Measurements from ENCODE around the gene CHAT.

Gene CHAT

GRCh38 chr10:49612513-49613164 is 1.2 kb upstream of the CHAT start:
- no peak for DNase-seq (ENCODE audit: low spot score)

DNA sequence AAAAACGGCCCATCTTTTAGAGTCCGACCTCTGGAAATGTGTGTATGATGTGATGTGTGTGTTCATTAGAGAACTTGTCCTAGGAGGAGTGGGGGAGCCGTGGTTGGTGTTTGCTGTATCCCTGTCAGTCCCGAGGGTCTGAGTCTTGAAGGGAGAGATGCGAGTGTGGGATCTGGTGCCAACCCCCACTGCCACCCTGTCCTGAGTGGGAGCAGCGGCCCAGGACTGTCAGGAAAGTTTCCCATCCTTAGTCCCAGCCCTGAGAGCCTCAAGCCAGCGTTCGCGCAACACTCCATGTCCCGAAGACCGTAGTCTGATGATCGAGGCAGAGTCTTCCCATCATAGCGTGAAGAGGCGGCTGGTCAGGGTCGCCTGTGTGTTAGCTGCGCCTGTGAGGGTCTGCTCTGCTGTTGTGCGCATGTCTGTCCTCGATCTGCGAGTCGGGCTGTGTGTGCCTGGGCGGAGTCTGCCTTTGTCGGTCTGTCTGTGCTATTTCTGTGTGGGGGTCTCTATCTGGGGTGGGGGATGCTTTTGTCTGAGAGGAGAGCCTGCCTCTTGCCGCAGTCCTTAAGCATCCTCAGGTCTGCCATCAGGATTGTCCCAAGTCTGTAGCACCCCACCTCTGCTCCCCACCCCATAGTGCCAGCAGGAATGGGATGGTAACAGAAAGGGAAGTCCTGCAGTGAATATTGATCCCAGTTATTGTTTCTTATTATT is 514 bp upstream of the CHAT start:
- no peak for DNase-seq (ENCODE audit: low spot score)

DNA sequence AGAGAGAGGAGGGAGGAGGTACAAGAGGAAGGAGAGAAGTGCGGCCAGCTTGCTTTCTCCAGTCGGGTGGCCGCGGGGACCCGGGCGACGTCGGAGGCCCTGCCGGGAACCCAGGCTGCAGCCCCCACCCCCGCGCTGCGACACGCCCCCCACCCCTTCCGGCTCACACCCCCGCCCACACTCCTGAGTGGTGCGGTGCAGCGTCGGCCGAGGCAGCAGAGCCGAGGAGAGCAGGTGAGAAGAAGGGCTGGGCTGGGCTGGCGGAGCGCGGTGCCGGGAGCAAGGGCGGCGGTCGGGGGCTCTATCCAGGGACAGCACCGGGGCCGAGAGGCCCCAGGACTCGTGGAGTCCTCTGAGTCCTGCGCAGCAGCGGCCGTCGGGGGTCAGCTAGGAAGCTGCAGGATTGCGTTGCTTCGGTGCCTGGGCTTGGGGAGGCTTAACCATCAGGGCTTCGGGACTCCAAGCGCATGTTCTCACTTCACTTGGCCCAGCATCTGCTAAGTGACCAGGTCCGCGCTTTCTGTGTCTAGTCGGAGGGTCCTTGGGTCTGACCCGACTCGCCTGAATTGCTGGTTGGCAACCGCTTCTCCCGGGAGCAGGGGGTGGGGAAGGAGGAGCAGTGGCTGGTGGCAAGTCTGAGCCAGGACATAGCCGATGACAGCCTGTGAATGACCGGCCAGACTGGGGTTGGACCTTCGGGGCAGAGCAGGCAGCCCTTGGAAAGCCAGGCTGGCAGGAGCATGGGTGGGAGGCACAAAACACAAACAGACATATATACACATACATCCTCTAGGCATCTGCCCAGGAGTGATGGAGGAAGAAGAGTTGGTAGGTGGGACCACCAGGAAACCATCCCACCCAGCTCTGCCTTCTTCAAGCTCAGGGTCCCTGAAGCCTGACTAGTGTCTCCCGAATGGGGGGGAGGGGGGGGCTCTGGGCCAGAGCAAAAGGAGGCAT is 683 bp downstream of the CHAT start:
- DNase-seq (ENCODE audit: low spot score): no peak

- DNase-seq (ENCODE audit: low spot score): no peak
These were observed 1.4 kb downstream of the CHAT start for GRCh38 chr10:49615213-49615612.

DNA sequence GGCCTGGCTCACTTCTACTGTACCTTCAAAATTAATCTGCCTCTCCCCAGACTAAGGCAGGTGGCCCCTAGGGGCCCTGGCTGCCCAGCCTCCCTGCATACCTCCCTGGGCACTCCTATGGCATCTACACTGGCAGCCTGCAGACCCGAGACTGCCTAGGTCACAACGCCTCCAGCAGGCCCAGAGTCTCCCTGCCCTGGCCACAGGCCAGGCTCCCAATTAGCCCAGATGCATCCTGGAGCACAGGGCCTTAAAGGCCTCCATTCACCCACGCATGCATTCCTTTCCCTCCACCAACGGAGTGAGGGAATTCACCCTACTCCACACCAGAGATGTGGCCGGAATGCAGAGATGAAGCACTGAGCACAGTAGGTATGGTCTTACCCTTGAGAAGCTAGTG is 1.9 kb downstream of the CHAT start:
- DNase-seq (ENCODE audit: low spot score): no peak

- DNase-seq (ENCODE audit: low spot score): no peak
These were observed 2.7 kb downstream of the CHAT start for GRCh38 chr10:49616421-49617101.

DNA sequence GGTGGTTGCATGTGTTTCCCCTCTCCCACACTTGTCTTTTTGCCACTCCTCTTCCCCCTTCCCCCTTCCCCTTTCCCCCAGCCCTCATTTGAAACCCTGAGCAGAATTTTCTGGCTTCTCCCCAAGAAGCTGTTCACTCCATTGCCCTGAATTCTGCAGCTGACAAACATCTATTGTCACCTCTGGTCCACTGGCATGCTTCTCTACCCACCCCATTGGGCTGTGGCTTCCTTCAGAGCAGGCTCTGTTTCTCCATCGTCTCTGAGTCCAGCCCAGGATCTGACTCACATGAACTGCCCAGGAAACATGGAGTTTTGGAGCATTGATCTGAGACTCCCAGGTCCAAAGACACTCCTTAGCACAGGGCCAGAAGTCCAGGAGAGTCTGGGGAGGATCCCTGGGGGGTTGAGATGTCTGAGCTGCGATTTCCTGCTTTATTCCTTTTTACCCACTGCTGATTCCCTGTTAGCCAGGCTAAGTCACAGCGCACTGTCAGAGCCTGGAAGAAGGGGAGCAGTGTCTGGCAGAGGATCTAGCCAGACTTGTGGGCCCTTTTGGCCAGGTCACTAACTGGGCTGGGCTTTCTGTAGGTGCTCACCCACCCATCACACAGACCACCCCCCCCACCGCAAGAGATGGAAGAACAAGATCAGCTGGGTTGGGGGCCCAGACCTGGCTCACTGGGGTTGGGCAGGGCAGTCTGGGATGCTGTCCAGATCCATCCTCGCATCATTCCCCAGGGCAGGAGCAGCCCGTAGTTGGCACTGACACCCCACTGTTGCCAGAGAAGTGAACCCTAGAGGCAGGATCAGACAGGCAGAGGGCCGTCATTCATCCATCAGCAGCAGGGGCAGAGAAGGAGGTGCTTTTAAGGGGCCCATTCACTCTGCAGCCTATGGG is 3.5 kb downstream of the CHAT start:
- no peak for DNase-seq (ENCODE audit: low spot score)

DNA sequence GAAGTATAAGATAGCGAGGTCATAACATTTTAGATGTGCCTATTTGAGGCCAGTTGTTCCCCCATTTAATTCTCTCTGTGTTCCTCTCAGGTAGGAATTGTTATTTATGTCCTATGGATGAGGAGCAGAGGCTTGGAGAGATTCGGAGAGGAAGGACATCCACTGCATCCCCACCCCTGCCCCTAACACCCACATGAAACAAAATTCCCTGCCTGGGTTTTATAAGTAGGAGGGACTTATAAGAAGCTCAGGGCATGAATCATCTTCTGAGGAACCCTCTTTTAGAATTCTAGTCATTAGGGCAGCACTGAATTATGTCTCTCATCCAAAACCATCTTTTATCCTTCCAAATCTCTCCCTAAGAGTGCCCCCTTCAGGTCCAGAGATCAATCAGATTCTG is 5.0 kb downstream of the CHAT start:
- no peak for DNase-seq (ENCODE audit: low spot score)

DNA sequence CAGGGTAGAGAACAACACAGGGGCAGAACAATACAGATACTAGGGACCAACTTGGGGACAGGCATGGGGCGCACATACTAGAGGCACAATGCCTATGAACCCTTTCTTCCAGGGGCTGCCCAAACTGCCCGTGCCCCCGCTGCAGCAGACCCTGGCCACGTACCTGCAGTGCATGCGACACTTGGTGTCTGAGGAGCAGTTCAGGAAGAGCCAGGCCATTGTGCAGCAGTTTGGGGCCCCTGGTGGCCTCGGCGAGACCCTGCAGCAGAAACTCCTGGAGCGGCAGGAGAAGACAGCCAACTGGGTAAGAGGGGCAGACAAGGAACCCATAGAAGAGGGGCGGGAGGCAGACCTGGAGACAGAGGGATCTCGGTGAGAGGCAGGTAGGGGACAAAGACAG is 5.8 kb downstream of the CHAT start:
- no peak for DNase-seq (ENCODE audit: low spot score)

DNA sequence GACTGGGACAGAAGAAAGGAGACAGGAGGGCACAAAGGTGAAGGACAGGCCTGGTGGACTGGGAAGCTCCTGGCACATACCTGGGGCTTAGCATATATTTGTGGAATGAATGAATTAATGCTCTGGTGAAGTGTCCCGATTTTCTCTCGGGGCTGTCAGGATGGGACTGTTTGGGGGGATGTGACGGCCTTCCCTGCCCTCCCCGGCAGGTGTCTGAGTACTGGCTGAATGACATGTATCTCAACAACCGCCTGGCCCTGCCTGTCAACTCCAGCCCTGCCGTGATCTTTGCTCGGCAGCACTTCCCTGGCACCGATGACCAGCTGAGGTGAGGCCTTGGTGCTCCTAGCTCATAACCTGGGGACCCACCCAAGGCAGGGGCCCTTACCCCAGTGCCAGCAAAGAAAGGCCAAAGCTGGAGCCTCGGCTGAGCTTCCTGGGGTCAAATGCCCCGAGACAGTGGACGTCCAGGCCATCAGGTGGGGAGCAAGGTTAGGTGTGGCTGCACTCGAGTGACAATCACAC is 6.5 kb downstream of the CHAT start:
- DNase-seq (ENCODE audit: low spot score): no peak

GRCh38 chr10:49620841-49621378 is 7.1 kb downstream of the CHAT start:
- DNase-seq (ENCODE audit: low spot score): no peak

DNA sequence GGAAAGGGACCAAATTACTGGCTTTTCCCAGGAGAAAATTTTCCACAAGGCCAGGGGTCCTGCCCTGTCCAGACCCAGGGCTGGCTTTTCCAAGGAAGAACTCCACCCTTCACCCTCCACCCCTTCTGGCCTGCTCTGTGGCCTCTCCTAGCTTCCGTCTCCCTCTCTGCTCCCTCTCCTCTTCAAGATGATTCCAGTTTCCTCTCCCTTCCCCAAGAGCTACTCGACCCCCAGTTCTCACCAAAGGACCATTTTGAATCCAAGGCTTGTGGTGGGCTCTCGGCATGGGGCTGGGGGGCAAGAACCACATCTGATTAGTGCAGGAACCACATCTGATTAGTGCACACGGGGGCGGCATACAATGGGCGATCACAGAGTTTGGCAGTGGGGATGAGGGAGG is 7.7 kb downstream of the CHAT start:
- DNase-seq (ENCODE audit: low spot score): no peak

- no peak for DNase-seq (ENCODE audit: low spot score)
These were observed 8.9 kb downstream of the CHAT start for GRCh38 chr10:49622426-49623425.

DNA sequence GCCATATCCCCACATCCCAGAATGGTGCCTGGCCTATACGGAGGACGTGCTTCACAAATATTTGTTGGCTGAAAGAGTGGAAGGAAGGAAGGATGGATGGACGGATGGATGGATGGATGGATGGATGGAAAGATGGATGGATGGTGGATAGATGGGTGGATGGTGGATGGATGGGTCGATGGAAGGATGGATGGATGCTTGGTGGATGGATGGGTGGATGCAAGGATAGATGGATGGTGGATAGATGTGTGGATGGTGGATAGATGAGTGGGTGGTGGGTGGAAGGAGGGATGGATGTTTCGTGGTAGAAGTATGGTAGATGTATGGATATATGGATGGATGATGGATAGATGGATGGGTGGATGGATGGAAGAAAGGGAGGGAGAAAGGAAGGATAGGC is 10.8 kb downstream of the CHAT start:
- DNase-seq (ENCODE audit: low spot score): no peak

GRCh38 chr10:49625411-49625810 is 11.6 kb downstream of the CHAT start:
- no peak for DNase-seq (ENCODE audit: low spot score)

GRCh38 chr10:49627038-49627437 is 13.2 kb downstream of the CHAT start:
- DNase-seq (ENCODE audit: low spot score): no peak

DNA sequence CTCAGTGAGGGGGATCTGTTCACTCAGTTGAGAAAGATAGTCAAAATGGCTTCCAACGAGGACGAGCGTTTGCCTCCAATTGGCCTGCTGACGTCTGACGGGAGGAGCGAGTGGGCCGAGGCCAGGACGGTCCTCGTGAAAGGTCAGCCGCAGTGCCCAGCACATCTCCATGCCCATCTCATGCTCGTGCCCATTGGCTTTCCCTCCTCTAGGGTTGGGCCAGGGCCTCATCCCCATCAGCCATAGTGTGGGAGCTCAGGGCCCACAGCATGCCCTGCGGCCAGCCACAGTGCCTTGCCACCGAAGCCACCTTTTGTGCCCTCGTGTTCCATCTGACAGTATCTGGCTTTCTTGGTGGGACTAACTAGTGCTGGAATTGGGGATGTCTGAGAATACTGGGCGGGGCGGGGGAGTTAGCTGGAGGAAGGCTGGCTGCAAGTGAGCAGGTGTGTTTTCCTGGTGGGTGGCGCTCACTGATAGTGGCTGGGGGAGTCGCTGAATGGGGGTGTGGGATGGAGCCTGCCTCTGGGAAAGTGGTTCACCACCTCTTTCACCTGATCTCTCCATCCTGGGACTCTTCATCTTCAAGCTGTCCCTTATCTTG is 13.9 kb downstream of the CHAT start:
- no peak for DNase-seq (ENCODE audit: low spot score)

GRCh38 chr10:49628599-49628998 is 14.8 kb downstream of the CHAT start:
- DNase-seq (ENCODE audit: low spot score): no peak

GRCh38 chr10:49629431-49629881 is 15.6 kb downstream of the CHAT start:
- DNase-seq (ENCODE audit: low spot score): no peak
